NCI-H187 treated with DMSO at 0.1 percent for 48 hours (cell line): ENCODE measurements around the gene LINC01488.

ENCODE experiments used
- DNase-seq: peaks from one replicate; lab custom pipeline; 2025; lab: John Stamatoyannopoulos, UW

The LINC01488 gene

GRCh38 chr11:69511358-69512055 is 30.0 kb downstream of the LINC01488 start:
- no peak for DNase-seq

- no peak for DNase-seq
Observed at GRCh38 chr11:69512136-69512535, 30.7 kb downstream of the LINC01488 start.

- DNase-seq, result no peak
Observed at GRCh38 chr11:69512790-69513189, 31.3 kb downstream of the LINC01488 start.

GRCh38 chr11:69513196-69513595 is 31.7 kb downstream of the LINC01488 start:
- no peak for DNase-seq

GRCh38 chr11:69513663-69514224 is 32.3 kb downstream of the LINC01488 start:
- DNase-seq, result no peak

- DNase-seq, result no peak
Observed at GRCh38 chr11:69514771-69515170, 33.3 kb downstream of the LINC01488 start.

GRCh38 chr11:69515271-69516245 is 34.1 kb downstream of the LINC01488 start:
- no peak for DNase-seq

- no peak for DNase-seq
Observed at GRCh38 chr11:69516526-69516925, 35.1 kb downstream of the LINC01488 start.

GRCh38 chr11:69518081-69518950 is 36.9 kb downstream of the LINC01488 start:
- no peak for DNase-seq

- no peak for DNase-seq
Observed at GRCh38 chr11:69520186-69520916, 38.9 kb downstream of the LINC01488 start.

- no peak for DNase-seq
Observed at GRCh38 chr11:69521457-69521856, 40.0 kb downstream of the LINC01488 start.

- no peak for DNase-seq
Observed at GRCh38 chr11:69523453-69523852, 42.0 kb downstream of the LINC01488 start.

GRCh38 chr11:69524291-69524882 is 42.9 kb downstream of the LINC01488 start:
- DNase-seq, result no peak

- DNase-seq, result no peak
Observed at GRCh38 chr11:69524991-69525411, 43.5 kb downstream of the LINC01488 start.

GRCh38 chr11:69525516-69526452 is 44.3 kb downstream of the LINC01488 start:
- no peak for DNase-seq

GRCh38 chr11:69526453-69526810 is 45.0 kb downstream of the LINC01488 start:
- no peak for DNase-seq

GRCh38 chr11:69529001-69529400 is 47.5 kb downstream of the LINC01488 start:
- no peak for DNase-seq

- no peak for DNase-seq
Observed at GRCh38 chr11:69530278-69531070, 49.0 kb downstream of the LINC01488 start.
